DMS53 (cell line): ENCODE data around the gene ATXN2.
"Not testable (repeated sequence)": the region's sequence is repeated elsewhere in the genome, so short reads cannot be mapped to it uniquely, and the experiment has no call there.

Source experiments
- DNase-seq: peaks from one replicate; lab custom pipeline; 2025; lab: John Stamatoyannopoulos, UW

Gene ATXN2

GRCh38 chr12:111598637-111599452, at the start of gene ATXN2:
Gene ATXN2 (minus strand): TSS chr12:111599315. CDS start chr12:111599034, 281 bp downstream.
- peak; percentile 95 for DNase-seq

DNA sequence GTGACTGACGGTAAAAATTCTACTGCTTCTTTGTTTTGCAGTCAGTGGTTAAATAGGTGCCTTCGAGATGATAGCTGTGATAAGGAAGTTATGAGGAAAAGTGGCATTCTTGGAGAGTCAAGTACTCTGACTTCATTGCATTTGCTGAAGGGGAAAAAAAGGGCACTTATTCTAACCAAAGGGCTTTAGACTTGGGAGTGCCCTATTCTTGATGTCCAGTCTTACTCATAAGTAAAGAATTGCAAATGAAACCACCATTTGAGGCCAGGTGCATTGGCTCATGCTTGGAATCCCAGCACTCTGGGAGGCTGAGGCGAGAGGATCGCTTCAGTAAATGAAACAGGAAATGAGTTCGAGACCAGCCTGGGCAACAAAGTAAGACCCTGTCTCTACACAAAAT, 46.3 kb upstream of the ATXN2 start:
- DNase-seq: peak; percentile 20

DNA sequence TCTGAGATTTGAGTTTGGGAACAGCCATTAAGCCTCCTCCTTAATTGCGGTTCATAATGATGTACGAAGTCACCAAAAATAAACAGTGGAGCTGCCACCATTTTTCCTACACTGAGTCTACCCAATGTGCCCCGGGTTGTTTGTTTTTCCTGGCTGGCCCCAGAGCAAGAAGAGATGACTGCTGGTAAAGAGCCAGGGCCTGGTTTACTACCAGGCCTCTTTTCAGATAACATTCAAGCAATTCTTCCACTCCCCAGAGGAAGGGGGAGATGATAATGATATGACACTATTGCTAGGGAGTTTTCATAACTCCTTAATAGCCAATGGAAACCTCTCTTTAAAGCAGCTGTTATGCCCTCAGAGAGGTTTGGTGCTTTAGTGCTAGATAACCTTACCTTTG, 44.3 kb upstream of the ATXN2 start:
- no peak for DNase-seq

GRCh38 chr12:111642681-111643426, 43.7 kb upstream of the ATXN2 start:
- DNase-seq: no peak

DNA sequence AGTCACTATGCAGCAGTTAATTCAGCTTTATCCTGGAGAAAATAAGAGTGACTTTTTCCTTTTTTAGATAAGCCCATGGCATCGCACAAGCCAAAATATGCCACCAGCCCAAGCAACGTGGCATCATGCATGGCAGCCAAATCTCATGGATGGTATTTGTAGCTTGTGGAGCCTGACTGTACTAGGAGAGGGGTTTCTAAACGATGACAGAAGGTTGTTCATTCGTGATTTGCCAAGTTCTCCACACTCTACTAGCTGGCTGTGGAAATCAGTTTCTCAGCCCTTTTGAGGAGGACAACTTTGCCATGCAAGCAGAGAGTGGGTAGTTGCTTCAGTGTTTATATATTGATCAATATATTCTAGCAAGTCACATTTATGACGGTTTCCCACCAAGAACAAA, 41.4 kb upstream of the ATXN2 start:
- DNase-seq: no peak

GRCh38 chr12:111638556-111638955, 39.4 kb upstream of the ATXN2 start:
- no peak for DNase-seq

DNA sequence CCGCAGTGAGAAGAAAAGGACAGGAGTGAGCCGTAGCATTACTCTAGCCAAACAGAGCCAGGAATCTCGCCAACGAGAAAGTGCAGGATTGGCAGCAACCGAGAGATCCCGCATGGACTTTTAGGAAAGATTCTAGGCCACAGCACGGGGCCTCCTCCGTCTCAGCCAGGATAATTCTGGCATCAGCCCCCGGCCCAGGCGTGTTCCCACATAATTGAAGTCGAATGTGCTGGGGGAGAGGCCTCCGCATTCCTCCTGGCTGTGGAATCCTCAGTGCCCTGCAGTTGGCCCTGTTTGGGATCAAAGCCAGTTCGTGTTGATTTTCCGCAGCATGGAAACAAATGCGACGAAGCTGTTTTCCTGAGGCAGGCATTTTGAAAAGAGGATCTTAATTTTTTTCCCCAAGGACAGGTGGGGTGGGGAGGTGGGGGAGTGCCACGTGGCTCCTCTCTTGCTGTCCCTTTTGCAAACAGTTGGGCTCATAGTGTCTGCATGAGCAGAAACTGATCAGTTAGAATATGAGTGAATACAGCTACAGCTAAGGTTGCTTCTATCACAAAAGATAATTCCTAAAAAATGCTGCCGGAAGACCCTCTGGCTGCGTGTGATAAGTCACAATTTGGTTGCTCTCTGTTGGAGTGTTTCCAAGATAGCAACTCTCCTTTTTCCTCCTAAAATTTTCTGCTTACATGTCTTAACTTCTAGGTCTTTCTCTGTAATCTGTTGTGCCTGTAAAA, 37.3 kb upstream of the ATXN2 start:
- DNase-seq: no peak

- no peak for DNase-seq
These were observed 36.4 kb upstream of the ATXN2 start for GRCh38 chr12:111635524-111635923.

- DNase-seq: no peak
These were observed 29.6 kb upstream of the ATXN2 start for GRCh38 chr12:111628505-111629260.

- no peak for DNase-seq
These were observed 27.1 kb upstream of the ATXN2 start for GRCh38 chr12:111626230-111626629.

GRCh38 chr12:111624540-111624939, 25.4 kb upstream of the ATXN2 start:
- peak; percentile 65 for DNase-seq

GRCh38 chr12:111617841-111618240, 18.7 kb upstream of the ATXN2 start:
- DNase-seq: not testable (repeated sequence)

GRCh38 chr12:111616177-111616623, 17.1 kb upstream of the ATXN2 start:
- no peak for DNase-seq

GRCh38 chr12:111607239-111607638, 8.1 kb upstream of the ATXN2 start:
- no peak for DNase-seq

GRCh38 chr12:111606767-111607230, 7.7 kb upstream of the ATXN2 start:
- no peak for DNase-seq

- DNase-seq: no peak
These were observed 7.0 kb upstream of the ATXN2 start for GRCh38 chr12:111605911-111606766.

DNA sequence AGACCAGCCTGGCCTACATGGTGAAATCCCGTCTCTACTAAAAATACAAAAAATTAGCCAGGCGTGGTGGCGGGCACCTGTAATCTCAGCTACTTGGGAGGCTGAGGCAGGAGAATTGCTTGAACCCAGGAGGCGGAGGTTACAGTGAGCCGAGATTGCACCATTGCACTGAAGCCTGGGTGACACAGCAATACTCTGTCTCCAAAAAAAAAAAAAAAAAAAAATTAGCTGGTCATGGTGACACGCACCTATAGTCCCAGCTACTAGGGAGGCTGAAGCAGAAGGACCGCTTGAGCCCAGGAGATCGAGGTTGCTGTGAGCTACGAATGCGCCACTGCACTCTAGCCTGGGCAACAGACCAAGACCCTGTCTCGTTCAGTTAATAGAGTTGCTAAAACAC, 3.7 kb upstream of the ATXN2 start:
- not testable (repeated sequence) for DNase-seq

- no peak for DNase-seq
These were observed 3.2 kb upstream of the ATXN2 start for GRCh38 chr12:111602348-111602747.

GRCh38 chr12:111600986-111601385, 1.9 kb upstream of the ATXN2 start:
- not testable (repeated sequence) for DNase-seq

DNA sequence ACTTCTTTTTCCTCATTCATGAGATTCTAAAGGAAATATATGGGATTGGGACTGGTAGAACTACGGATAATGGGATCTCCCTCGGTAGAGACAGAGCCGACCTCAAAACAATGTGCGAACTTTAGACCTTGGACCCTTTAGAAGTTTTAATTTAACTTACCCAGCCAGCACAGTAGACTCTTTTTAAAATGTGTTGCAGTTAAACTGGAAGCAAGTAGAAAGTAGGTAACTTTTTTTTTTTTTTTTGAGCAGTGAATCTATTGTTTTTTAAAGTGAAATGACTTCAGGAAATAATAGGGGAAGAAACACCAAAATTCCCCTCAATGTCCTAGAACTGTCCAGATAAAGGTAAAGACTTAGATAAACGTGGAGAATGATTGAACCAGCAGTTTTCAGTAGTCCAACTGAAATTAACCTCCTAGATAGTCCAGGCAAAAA, 1.1 kb upstream of the ATXN2 start:
- DNase-seq: no peak
